HG03066 (cell line): ENCODE measurements around the gene SCGB1C1.
"Not testable (repeated sequence)": the region's sequence is repeated elsewhere in the genome, so short reads cannot be mapped to it uniquely, and the experiment has no call there.

ENCODE experiments used
- ATAC-seq: cut with Tn5 transposase; IDR thresholded peaks from one replicate; pipeline ENCODE4 v1.9.1; 2021; ENCODE audit warnings: low read depth; ENCODE audit not compliant: unreplicated experiment

SCGB1C1 gene

DNA sequence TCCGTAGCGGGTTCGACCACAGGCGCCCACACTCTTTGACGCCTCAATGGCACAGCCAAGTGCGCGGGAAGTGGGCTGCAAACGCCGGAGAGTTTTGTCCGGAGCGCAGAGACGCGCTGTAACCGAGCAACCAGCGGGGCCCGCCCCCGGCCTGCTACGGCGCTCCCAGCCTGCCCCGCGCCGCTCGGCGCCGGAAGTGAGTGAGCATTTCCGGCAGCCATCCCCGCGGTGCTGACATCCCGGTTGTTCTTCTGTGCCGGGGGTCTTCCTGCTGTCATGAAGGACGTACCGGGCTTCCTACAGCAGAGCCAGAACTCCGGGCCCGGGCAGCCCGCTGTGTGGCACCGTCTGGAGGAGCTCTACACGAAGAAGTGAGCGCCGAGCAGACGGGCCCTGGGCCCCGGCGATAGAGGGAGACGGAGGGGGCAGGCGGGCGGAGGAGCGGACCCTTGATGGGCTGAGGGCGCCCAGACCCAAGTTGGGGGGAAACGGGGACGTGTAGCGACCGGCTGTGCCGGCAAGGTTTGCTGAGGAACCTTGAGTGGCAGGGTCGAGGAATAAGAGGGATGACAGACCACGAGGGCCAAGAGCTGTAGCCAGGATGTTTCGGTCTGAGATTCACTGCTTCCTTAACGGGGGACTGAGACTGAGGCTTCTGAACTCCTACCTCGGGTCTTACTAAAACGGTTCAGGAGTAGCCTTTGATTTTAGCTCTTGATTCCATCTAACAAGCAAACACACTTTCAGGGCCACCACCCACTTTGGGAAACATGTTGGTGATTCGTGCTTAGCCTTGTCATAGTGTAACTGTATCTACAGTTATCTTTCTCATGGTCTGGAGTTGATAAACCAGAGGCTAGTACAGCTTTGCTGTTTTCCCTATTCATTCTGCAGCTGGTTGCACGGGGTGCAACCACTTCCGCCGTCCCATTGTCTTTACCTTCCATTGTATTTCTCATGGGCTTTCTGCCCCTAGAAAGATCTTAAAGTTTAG, 44.2 kb downstream of the SCGB1C1 start, which contains the start of gene PSMD13:
Gene PSMD13 (plus strand): TSS at position 203 of the 994 bp plus-strand sequence. CDS start 74 bp downstream, at position 277.
- ATAC-seq = peak; percentile 83

GRCh38 chr11:238346-238745, 45.5 kb downstream of the SCGB1C1 start:
- ATAC-seq = not testable (repeated sequence)

GRCh38 chr11:240315-240714, 47.4 kb downstream of the SCGB1C1 start:
- ATAC-seq = no peak

- no peak for ATAC-seq
Measured at GRCh38 chr11:241634-242033, 48.8 kb downstream of the SCGB1C1 start.
